Measurements from ENCODE around the gene PPM1M.

Gene PPM1M

GRCh38 chr3:52243791-52244628 lies 1.5 kb upstream of the PPM1M start:
- peaks cover 79% of the 10 kb centered on the region for H3K4me1 Mint-ChIP-seq
- peak overlapping the region; percentile 96 for H3K27ac Mint-ChIP-seq
- peaks cover 4% of the 10 kb centered on the region for H3K9me3 Mint-ChIP-seq
- H3K4me3 Mint-ChIP-seq: peak overlapping the region; percentile 95
- peak; percentile 62 for ATAC-seq
- peaks cover 59% of the 10 kb centered on the region for H3K36me3 Mint-ChIP-seq
- DNase-seq (ENCODE audit: low spot score in 2 of 2): peak; percentile 47 to 88

- ATAC-seq (peak; percentile 19), DNase-seq (ENCODE audit: low spot score in 2 of 2) (no peak)
- Mint-ChIP-seq H3K36me3 (peaks cover 65% of the 10 kb centered on the region), H3K9me3 (peaks cover 4% of the 10 kb centered on the region), H3K4me3 (peak overlapping the region; percentile 95), H3K27ac (peak overlapping the region; percentile 96), H3K4me1 (peaks cover 82% of the 10 kb centered on the region)
Observed at GRCh38 chr3:52246264-52246620, 683 bp downstream of the PPM1M start.

GRCh38 chr3:52246728-52247408 lies 1.3 kb downstream of the PPM1M start:
- Mint-ChIP-seq H3K27ac (peak overlapping the region; percentile 96), H3K36me3 (peaks cover 71% of the 10 kb centered on the region), H3K4me3 (peak overlapping the region; percentile 95), H3K9me3 (peaks cover 4% of the 10 kb centered on the region), H3K4me1 (peaks cover 77% of the 10 kb centered on the region)
- peak; percentile 4 for ATAC-seq
- DNase-seq (ENCODE audit: low spot score in 2 of 2): peak in 1 of 2 donors; percentile 68

- Mint-ChIP-seq H3K27ac (peak overlapping the region; percentile 96), H3K4me3 (peak overlapping the region; percentile 95), H3K36me3 (peaks cover 79% of the 10 kb centered on the region), H3K4me1 (peaks cover 79% of the 10 kb centered on the region), H3K9me3 (peaks cover 4% of the 10 kb centered on the region)
- ATAC-seq (no peak), DNase-seq (ENCODE audit: low spot score in 2 of 2) (peak in 1 of 2 donors; percentile 50)
Observed at GRCh38 chr3:52247409-52248164, 2.0 kb downstream of the PPM1M start.

GRCh38 chr3:52248165-52248541 lies 2.6 kb downstream of the PPM1M start:
- DNase-seq (ENCODE audit: low spot score in 2 of 2) (no peak), ATAC-seq (no peak)
- Mint-ChIP-seq H3K4me3 (peak overlapping the region; percentile 95), H3K4me1 (peaks cover 82% of the 10 kb centered on the region), H3K36me3 (peaks cover 84% of the 10 kb centered on the region), H3K9me3 (peaks cover 4% of the 10 kb centered on the region), H3K27ac (peak overlapping the region; percentile 96)

- Mint-ChIP-seq H3K9me3 (no peaks in the 10 kb centered on the region), H3K4me3 (peak overlapping the region; percentile 95), H3K27ac (peak overlapping the region; percentile 96), H3K36me3 (peaks cover 91% of the 10 kb centered on the region), H3K4me1 (peaks cover 82% of the 10 kb centered on the region)
- DNase-seq (ENCODE audit: low spot score in 2 of 2) (peak in 1 of 2 donors; percentile 50), ATAC-seq (no peak)
Observed at GRCh38 chr3:52248816-52249547, 3.4 kb downstream of the PPM1M start.

- peak overlapping the region; percentile 96 for H3K27ac Mint-ChIP-seq
- H3K9me3 Mint-ChIP-seq: no peaks in the 10 kb centered on the region
- H3K4me1 Mint-ChIP-seq: peaks cover 82% of the 10 kb centered on the region
- no peak for DNase-seq (ENCODE audit: low spot score in 2 of 2)
- no peak for ATAC-seq
- H3K36me3 Mint-ChIP-seq: peaks cover 93% of the 10 kb centered on the region
- peak overlapping the region; percentile 9 for H3K4me3 Mint-ChIP-seq
Observed at GRCh38 chr3:52249683-52250082, 4.1 kb downstream of the PPM1M start.

- H3K4me3 Mint-ChIP-seq: peak overlapping the region; percentile 9
- ATAC-seq (no peak), DNase-seq (ENCODE audit: low spot score in 2 of 2) (no peak)
- peaks cover 82% of the 10 kb centered on the region for H3K4me1 Mint-ChIP-seq
- H3K27ac Mint-ChIP-seq: peak overlapping the region; percentile 96
- no peaks in the 10 kb centered on the region for H3K9me3 Mint-ChIP-seq
- peaks cover 93% of the 10 kb centered on the region for H3K36me3 Mint-ChIP-seq
Observed at GRCh38 chr3:52250122-52250521, 4.6 kb downstream of the PPM1M start.

- DNase-seq (ENCODE audit: low spot score in 2 of 2): peak; percentile 59 to 89
- H3K36me3 Mint-ChIP-seq: peaks cover 100% of the 10 kb centered on the region
- H3K9me3 Mint-ChIP-seq: no peaks in the 10 kb centered on the region
- peak overlapping the region; percentile 96 for H3K27ac Mint-ChIP-seq
- H3K4me1 Mint-ChIP-seq: peaks cover 92% of the 10 kb centered on the region
- peak overlapping the region; percentile 73 for H3K4me3 Mint-ChIP-seq
- peak; percentile 97 for ATAC-seq
Observed at GRCh38 chr3:52253314-52254304, 8.1 kb downstream of the PPM1M start.

- H3K4me1 Mint-ChIP-seq: peaks cover 92% of the 10 kb centered on the region
- peak overlapping the region; percentile 73 for H3K4me3 Mint-ChIP-seq
- H3K9me3 Mint-ChIP-seq: no peaks in the 10 kb centered on the region
- peak overlapping the region; percentile 96 for H3K27ac Mint-ChIP-seq
- H3K36me3 Mint-ChIP-seq: peaks cover 100% of the 10 kb centered on the region
- DNase-seq (ENCODE audit: low spot score in 2 of 2): no peak
- no peak for ATAC-seq
Observed at GRCh38 chr3:52254608-52255007, 9.0 kb downstream of the PPM1M start.

- H3K4me3 Mint-ChIP-seq: no peak overlapping the region
- no peaks in the 10 kb centered on the region for H3K9me3 Mint-ChIP-seq
- ATAC-seq (no peak), DNase-seq (ENCODE audit: low spot score in 2 of 2) (no peak)
- peaks cover 100% of the 10 kb centered on the region for H3K36me3 Mint-ChIP-seq
- peaks cover 86% of the 10 kb centered on the region for H3K4me1 Mint-ChIP-seq
- peak overlapping the region; percentile 96 for H3K27ac Mint-ChIP-seq
Observed at GRCh38 chr3:52256159-52256558, 10.6 kb downstream of the PPM1M start.

GRCh38 chr3:52256622-52257021 lies 11.1 kb downstream of the PPM1M start:
- peaks cover 100% of the 10 kb centered on the region for H3K36me3 Mint-ChIP-seq
- no peak for DNase-seq (ENCODE audit: low spot score in 2 of 2)
- ATAC-seq: no peak
- no peaks in the 10 kb centered on the region for H3K9me3 Mint-ChIP-seq
- H3K4me3 Mint-ChIP-seq: no peak overlapping the region
- peaks cover 86% of the 10 kb centered on the region for H3K4me1 Mint-ChIP-seq
- peak overlapping the region; percentile 87 for H3K27ac Mint-ChIP-seq

- no peak overlapping the region for H3K4me3 Mint-ChIP-seq
- peaks cover 81% of the 10 kb centered on the region for H3K4me1 Mint-ChIP-seq
- H3K27ac Mint-ChIP-seq: peak overlapping the region; percentile 87
- no peak for ATAC-seq
- H3K36me3 Mint-ChIP-seq: peaks cover 100% of the 10 kb centered on the region
- no peaks in the 10 kb centered on the region for H3K9me3 Mint-ChIP-seq
- DNase-seq (ENCODE audit: low spot score in 2 of 2): no peak
Observed at GRCh38 chr3:52257911-52258310, 12.4 kb downstream of the PPM1M start.

- H3K36me3 Mint-ChIP-seq: peaks cover 100% of the 10 kb centered on the region
- peak overlapping the region; percentile 87 for H3K27ac Mint-ChIP-seq
- no peak overlapping the region for H3K4me3 Mint-ChIP-seq
- DNase-seq (ENCODE audit: low spot score in 2 of 2) (no peak), ATAC-seq (peak; percentile 21)
- peaks cover 81% of the 10 kb centered on the region for H3K4me1 Mint-ChIP-seq
- no peaks in the 10 kb centered on the region for H3K9me3 Mint-ChIP-seq
Observed at GRCh38 chr3:52259035-52259434, 13.5 kb downstream of the PPM1M start.
